Neuronal stem cell (in vitro differentiated cells): ENCODE measurements around the gene KRTAP19-5.
"Not testable (repeated sequence)": the region's sequence is repeated elsewhere in the genome, so short reads cannot be mapped to it uniquely, and the experiment has no call there.

Experiments
- DNase-seq: peaks from one replicate; pipeline ENCODE4 v3.0.0-alpha.2; 2013; ENCODE audit warnings: low spot score
- H2AFZ ChIP-seq: one replicate; pipeline ENCODE4 v1.6.1; 2013; ENCODE audit warnings: mild to moderate bottlenecking, low read length, inconsistent platforms
- H2AK5ac ChIP-seq: 2 replicates; pipeline ENCODE4 v1.6.1; 2013; ENCODE audit warnings: low read depth, mild to moderate bottlenecking, inconsistent platforms, low read length, moderate library complexity, mixed read lengths
- H2BK120ac ChIP-seq: 2 replicates; pipeline ENCODE4 v1.6.1; 2013; ENCODE audit warnings: low read depth, mild to moderate bottlenecking, inconsistent platforms, low read length, moderate library complexity, mixed read lengths
- H2BK12ac ChIP-seq: one replicate; pipeline ENCODE4 v1.6.1; 2013; ENCODE audit warnings: low read length, inconsistent platforms
- H2BK15ac ChIP-seq: 2 replicates; pipeline ENCODE4 v1.6.1; 2013; ENCODE audit warnings: mild to moderate bottlenecking, low read length, inconsistent platforms, mixed read lengths
- H2BK5ac ChIP-seq: one replicate; pipeline ENCODE4 v1.6.1; 2013; ENCODE audit warnings: inconsistent platforms, mild to moderate bottlenecking, low read length, moderate library complexity
- H3K14ac ChIP-seq: one replicate; pipeline ENCODE4 v1.6.1; 2013; ENCODE audit warnings: low read length, inconsistent platforms
- H3K18ac ChIP-seq: 2 replicates; pipeline ENCODE4 v1.6.1; 2013; ENCODE audit warnings: low read length, inconsistent platforms
- H3K23ac ChIP-seq: 2 replicates; pipeline ENCODE4 v1.6.1; 2013; ENCODE audit warnings: low read depth, mild to moderate bottlenecking, mixed read lengths, low read length, inconsistent platforms; ENCODE audit not compliant: poor library complexity
- H3K27ac ChIP-seq: replicated peaks from 3 replicates; pipeline ENCODE4 v1.5.1; 2013; ENCODE audit warnings: low read length, inconsistent platforms
- H3K27me3 ChIP-seq, 3 experiments: 2 replicates each; pipeline ENCODE4 v1.6.1; 2013; ENCODE audit warnings: low read length in 3 of 3, mild to moderate bottlenecking in 2 of 3, inconsistent platforms in 1 of 3, low read depth in 1 of 3, mixed read lengths in 1 of 3, moderate library complexity in 1 of 3; ENCODE audit not compliant: control insufficient read depth in 3 of 3, insufficient read depth in 3 of 3
- H3K36me3 ChIP-seq, 2 donors: replicated peaks in 1 of 2; 2 replicates each; pipeline ENCODE4 v1.6.1; 2013; ENCODE audit warnings: low read length in 2 of 2; ENCODE audit not compliant: control insufficient read depth in 2 of 2, insufficient read depth in 2 of 2
- H3K4ac ChIP-seq: 2 replicates; pipeline ENCODE4 v1.6.1; 2013; ENCODE audit warnings: inconsistent platforms, mild to moderate bottlenecking, low read length, moderate library complexity
- H3K4me1 ChIP-seq, 2 donors: 1 replicate in 1 of 2; 2 replicates in 1 of 2; pipeline ENCODE4 v1.6.1; 2013; ENCODE audit warnings: low read length in 2 of 2, low read depth in 1 of 2; ENCODE audit not compliant: control insufficient read depth in 2 of 2, insufficient read depth in 1 of 2
- H3K4me2 ChIP-seq: one replicate; pipeline ENCODE4 v1.6.1; 2013; ENCODE audit warnings: mild to moderate bottlenecking, low read length, inconsistent platforms; ENCODE audit not compliant: insufficient read depth, poor library complexity, severe bottlenecking
- H3K4me3 ChIP-seq, 2 donors: 2 replicates each; pipeline ENCODE4 v1.5.1; 2013; ENCODE audit warnings: low read length in 2 of 2, mild to moderate bottlenecking in 2 of 2, inconsistent platforms in 1 of 2, moderate library complexity in 1 of 2
- H3K79me1 ChIP-seq: one replicate; pipeline ENCODE4 v1.6.1; 2013; ENCODE audit warnings: low read depth, mild to moderate bottlenecking, inconsistent platforms, low read length, moderate library complexity
- H3K9ac ChIP-seq: one replicate; pipeline ENCODE4 v1.6.1; 2013; ENCODE audit warnings: mild to moderate bottlenecking, low read depth, low read length, inconsistent platforms; ENCODE audit not compliant: poor library complexity
- H3K9me3 ChIP-seq, 2 donors: replicated peaks in 1 of 2; 2 replicates each; pipeline versions ENCODE3 to v1.6.1; 2013; ENCODE audit warnings: low read length in 2 of 2, mild to moderate bottlenecking in 2 of 2, inconsistent platforms in 1 of 2, low read depth in 1 of 2, mixed read lengths in 1 of 2, moderate library complexity in 1 of 2; ENCODE audit not compliant: control insufficient read depth in 2 of 2, insufficient read depth in 1 of 2
- H4K8ac ChIP-seq: one replicate; pipeline ENCODE4 v1.6.1; 2013; ENCODE audit warnings: low read depth, mild to moderate bottlenecking, inconsistent platforms, low read length, moderate library complexity
- H4K91ac ChIP-seq: one replicate; pipeline ENCODE4 v1.6.1; 2013; ENCODE audit warnings: low read length, low read depth, mild to moderate bottlenecking, inconsistent platforms; ENCODE audit not compliant: poor library complexity
- WGBS, 2 donors: extraction: QIAGEN DNeasy Blood & Tissue Kit; methylation state at CpG; one replicate each; pipeline ENCODE4 v1.1.7; 2013; ENCODE audit warnings: missing lambda C conversion rate in 2 of 2, mixed read lengths in 1 of 2; ENCODE audit not compliant: insufficient read length in 2 of 2, insufficient replicate concordance in 1 of 2; ENCODE audit errors: extremely low coverage in 2 of 2; 5-methylcytosine and 5-hydroxymethylcytosine counted together

KRTAP19-5 gene

GRCh38 chr21:30505621-30506205 lies 3.8 kb upstream of the KRTAP19-5 start:
- H3K27me3 ChIP-seq, H3K4ac ChIP-seq, H3K36me3 ChIP-seq, H3K9ac ChIP-seq, H3K9me3 ChIP-seq, H2AK5ac ChIP-seq, H2BK15ac ChIP-seq, H4K8ac ChIP-seq, H3K18ac ChIP-seq, H3K14ac ChIP-seq, H3K23ac ChIP-seq, H3K4me2 ChIP-seq, H2BK12ac ChIP-seq, H2BK120ac ChIP-seq, H3K27ac ChIP-seq, H2BK5ac ChIP-seq, H3K4me3 ChIP-seq, H3K4me1 ChIP-seq, H4K91ac ChIP-seq, H2AFZ ChIP-seq, H3K79me1 ChIP-seq: not testable (repeated sequence)
- peak; percentile 8 for DNase-seq
- no CpG with 5 or more reads among the region's 4 CpGs for WGBS, 2 donors

- no peaks in the 10 kb centered on the region for H3K4me1 ChIP-seq
- H2AFZ ChIP-seq, result no peak within 1 kb of the TSS
- H3K23ac ChIP-seq, result no peak within 1 kb of the TSS
- no peak within 1 kb of the TSS for H3K18ac ChIP-seq
- H2BK12ac ChIP-seq, result no peak within 1 kb of the TSS
- no peak within 1 kb of the TSS for H3K4me2 ChIP-seq
- H2BK120ac ChIP-seq, result no peak within 1 kb of the TSS
- no peak within 1 kb of the TSS for H2BK15ac ChIP-seq
- no peak within 1 kb of the TSS for H3K14ac ChIP-seq
- H4K8ac ChIP-seq, result no peak within 1 kb of the TSS
- no CpG with 5 or more reads among the region's 4 CpGs for WGBS, 2 donors
- no peak within 1 kb of the TSS for H3K9ac ChIP-seq
- no peak for DNase-seq
- no peak within 1 kb of the TSS for H3K4me3 ChIP-seq
- H2BK5ac ChIP-seq, result no peak within 1 kb of the TSS
- no peaks in the 10 kb centered on the region for H3K79me1 ChIP-seq
- no peak within 1 kb of the TSS for H3K4ac ChIP-seq
- no peaks in the 10 kb centered on the region for H3K27me3 ChIP-seq
- H3K27ac ChIP-seq, result no peak within 1 kb of the TSS
- H4K91ac ChIP-seq, result no peak within 1 kb of the TSS
- no peak within 1 kb of the TSS for H2AK5ac ChIP-seq
- no peaks in the 10 kb centered on the region for H3K9me3 ChIP-seq
- H3K36me3 ChIP-seq, result no peaks in the 10 kb centered on the region
Observed at GRCh38 chr21:30497065-30497464, 4.9 kb downstream of the KRTAP19-5 start, which contains the start of gene KRTAP19-4. Gene KRTAP19-4 (minus strand): TSS chr21:30497165. CDS start chr21:30497110, 55 bp downstream.

GRCh38 chr21:30491963-30492428 lies 9.9 kb downstream of the KRTAP19-5 start, which contains the start of gene KRTAP19-3:
Gene KRTAP19-3 (minus strand): TSS chr21:30492013. CDS start chr21:30491957, 56 bp downstream.
- Histone ChIP-seq H2AK5ac (no peak within 1 kb of the TSS), H2BK5ac (no peak within 1 kb of the TSS), H2BK120ac (no peak within 1 kb of the TSS), H3K14ac (no peak within 1 kb of the TSS), H3K36me3 (no peaks in the 10 kb centered on the region), H3K4me2 (no peak within 1 kb of the TSS), H3K9me3 (no peaks in the 10 kb centered on the region), H3K9ac (no peak within 1 kb of the TSS), H3K79me1 (no peaks in the 10 kb centered on the region), H2BK12ac (no peak within 1 kb of the TSS), H3K4ac (no peak within 1 kb of the TSS), H3K4me1 (no peaks in the 10 kb centered on the region), H4K91ac (no peak within 1 kb of the TSS), H3K18ac (no peak within 1 kb of the TSS), H4K8ac (no peak within 1 kb of the TSS), H2AFZ (no peak within 1 kb of the TSS), H3K23ac (no peak within 1 kb of the TSS), H3K27ac (no peak within 1 kb of the TSS), H2BK15ac (no peak within 1 kb of the TSS), H3K4me3 (no peak within 1 kb of the TSS), H3K27me3 (no peaks in the 10 kb centered on the region)
- DNase-seq, result no peak
- WGBS, 2 donors, result no CpG with 5 or more reads among the region's 2 CpGs

GRCh38 chr21:30487336-30487735 lies 14.6 kb downstream of the KRTAP19-5 start, which contains the start of gene KRTAP19-2:
Gene KRTAP19-2 (minus strand): TSS chr21:30487436. CDS start chr21:30487348, 88 bp downstream.
- H3K79me1 ChIP-seq, result no peaks in the 10 kb centered on the region
- no peaks in the 10 kb centered on the region for H3K4me1 ChIP-seq
- no peak within 1 kb of the TSS for H2BK5ac ChIP-seq
- no peak within 1 kb of the TSS for H3K14ac ChIP-seq
- H3K9ac ChIP-seq, result no peak within 1 kb of the TSS
- H3K4me2 ChIP-seq, result no peak within 1 kb of the TSS
- H3K4ac ChIP-seq, result no peak within 1 kb of the TSS
- no peak within 1 kb of the TSS for H2BK120ac ChIP-seq
- H2AFZ ChIP-seq, result no peak within 1 kb of the TSS
- no peak within 1 kb of the TSS for H2BK15ac ChIP-seq
- no peak within 1 kb of the TSS for H4K91ac ChIP-seq
- peaks cover 0 to 1% of the 10 kb centered on the region in 2 donors for H3K9me3 ChIP-seq
- no peak within 1 kb of the TSS for H2BK12ac ChIP-seq
- no peak within 1 kb of the TSS for H3K27ac ChIP-seq
- H3K36me3 ChIP-seq, result no peaks in the 10 kb centered on the region
- WGBS, 2 donors, result no CpG with 5 or more reads among the region's 2 CpGs
- no peak within 1 kb of the TSS for H2AK5ac ChIP-seq
- no peak within 1 kb of the TSS for H3K23ac ChIP-seq
- H3K18ac ChIP-seq, result no peak within 1 kb of the TSS
- no peak for DNase-seq
- H3K4me3 ChIP-seq, result peak within 1 kb of the TSS in 1 of 2 donors; percentile 63
- H3K27me3 ChIP-seq, result no peaks in the 10 kb centered on the region
- no peak within 1 kb of the TSS for H4K8ac ChIP-seq
